GM23338 (cell line): ENCODE measurements around the gene HBS1L. TPM values are rescaled to one million over a fixed set of nuclear protein-coding genes. Genes with fewer than 3 reads are reported as not detected.
A peak's percentile ranks its signal among the peaks of the same experiment; 100 is the strongest.

Experiments
- ATAC-seq: fragments of 200-7000 bp; cut with Tn5 transposase; 3 replicates; pipeline ENCODE4 v1.9.1; 2020
- DNase-seq: peaks from one replicate; pipeline ENCODE4 v3.0.0-alpha.2; 2015; ENCODE audit warnings: low spot score
- H2AFZ ChIP-seq: fragments of 200-600 bp; sonication (generic); 2 replicates; pipeline ENCODE4 v1.8.0; 2016; ENCODE audit warnings: antibody characterized with exemption, mild to moderate bottlenecking, moderate library complexity
- H3F3A ChIP-seq: fragments of 200-600 bp; sonication (generic); replicated peaks from 2 replicates; pipeline ENCODE4 v1.8.0; 2017; ENCODE audit warnings: antibody characterized with exemption, mixed run types, low read depth
- H3K27ac ChIP-seq: fragments of 200-600 bp; sonication (generic); 2 replicates; pipeline ENCODE4 v1.6.1; 2016; ENCODE audit warnings: low read depth
- H3K27me3 ChIP-seq: fragments of 200-600 bp; sonication (generic); 2 replicates; pipeline ENCODE4 v1.8.0; 2016; ENCODE audit warnings: mild to moderate bottlenecking, mixed run types, moderate library complexity; ENCODE audit not compliant: insufficient read depth
- H3K36me3 ChIP-seq: fragments of 200-600 bp; sonication (generic); 2 replicates; pipeline ENCODE4 v1.8.0; 2016; ENCODE audit warnings: mild to moderate bottlenecking; ENCODE audit not compliant: insufficient read depth
- H3K4me1 ChIP-seq: fragments of 200-600 bp; sonication (generic); 2 replicates; pipeline ENCODE4 v1.8.0; 2016; ENCODE audit warnings: mild to moderate bottlenecking, moderate library complexity; ENCODE audit not compliant: insufficient read depth
- H3K4me2 ChIP-seq: fragments of 200-600 bp; sonication (generic); 2 replicates; pipeline ENCODE4 v1.7.1; 2017; ENCODE audit warnings: mixed run types
- H3K4me3 ChIP-seq: fragments of 200-600 bp; sonication (generic); 2 replicates; pipeline ENCODE4 v1.6.1; 2016; ENCODE audit warnings: mixed run types
- H3K79me2 ChIP-seq: fragments of 200-600 bp; sonication (generic); replicated peaks from 2 replicates; pipeline ENCODE4 v1.8.0; 2017; ENCODE audit warnings: mild to moderate bottlenecking; ENCODE audit not compliant: insufficient read depth
- H3K9me2 ChIP-seq: fragments of 200-600 bp; sonication (generic); 2 replicates; pipeline ENCODE4 v1.8.0; 2017; ENCODE audit not compliant: insufficient read depth
- H4K20me1 ChIP-seq: fragments of 200-600 bp; sonication (generic); replicated peaks from 2 replicates; pipeline ENCODE4 v1.8.0; 2017; ENCODE audit warnings: mild to moderate bottlenecking; ENCODE audit not compliant: insufficient read depth
- H3K27ac Mint-ChIP-seq: 2 replicates; pipeline ENCODE4 v1.8.0; 2020; ENCODE audit warnings: inconsistent platforms, mild to moderate bottlenecking, moderate library complexity, mixed read lengths
- H3K27me3 Mint-ChIP-seq: 3 replicates; pipeline ENCODE4 v1.8.0; 2022; ENCODE audit warnings: low read depth, mild to moderate bottlenecking, moderate library complexity, mixed read lengths, inconsistent platforms; ENCODE audit not compliant: insufficient read depth, poor library complexity
- H3K36me3 Mint-ChIP-seq: 3 replicates; pipeline ENCODE4 v1.8.0; 2021; ENCODE audit warnings: low read depth, mild to moderate bottlenecking, inconsistent platforms, moderate library complexity, mixed read lengths
- H3K4me1 Mint-ChIP-seq: 3 replicates; pipeline ENCODE4 v1.8.0; 2020; ENCODE audit warnings: mild to moderate bottlenecking, inconsistent platforms, mixed read lengths
- H3K4me3 Mint-ChIP-seq: 3 replicates; pipeline ENCODE4 v1.8.0; 2021; ENCODE audit warnings: moderate library complexity, mild to moderate bottlenecking, inconsistent platforms, mixed read lengths
- H3K9me3 Mint-ChIP-seq: 3 replicates; pipeline ENCODE4 v1.8.0; 2020; ENCODE audit warnings: moderate library complexity, mild to moderate bottlenecking, inconsistent platforms, mixed read lengths
- CREB1 ChIP-seq: fragments of 250-450 bp; sonication (Bioruptor Pico); IDR thresholded peaks from 2 replicates; pipeline ENCODE4 v1.5.0; 2020; ENCODE audit warnings: low read depth, mild to moderate bottlenecking, moderate library complexity
- CTCF ChIP-seq, 2 experiments: fragments of 200-600 bp in 1 of 2; sonication (generic) in 1 of 2; conservative IDR thresholded peaks; 2 replicates each; pipeline versions ENCODE4 v1.5.1 to v1.6.1; 2016 to 2017; ENCODE audit warnings: antibody characterized with exemption in 2 of 2, low read depth in 2 of 2, mild to moderate bottlenecking in 2 of 2, moderate library complexity in 1 of 2
- ETS1 ChIP-seq: IDR thresholded peaks from 2 replicates; pipeline ENCODE4 v1.6.1; 2016; ENCODE audit warnings: antibody characterized with exemption
- EZH2 ChIP-seq: fragments of 200-600 bp; sonication (generic); IDR thresholded peaks from one replicate; pipeline ENCODE4 v1.8.0; 2017; ENCODE audit warnings: antibody characterized with exemption, mild to moderate bottlenecking, low read depth; ENCODE audit not compliant: unreplicated experiment
- EZH2phosphoT487 ChIP-seq: fragments of 200-600 bp; sonication (generic); IDR thresholded peaks from one replicate; pipeline ENCODE4 v1.8.1; 2018; ENCODE audit warnings: antibody characterized with exemption; ENCODE audit not compliant: unreplicated experiment
- JUNB ChIP-seq: IDR thresholded peaks from one replicate; pipeline ENCODE4 v1.6.1; 2016; ENCODE audit warnings: antibody characterized with exemption; ENCODE audit not compliant: unreplicated experiment
- NANOG ChIP-seq: IDR thresholded peaks from 2 replicates; pipeline ENCODE4 v1.6.1; 2016; ENCODE audit warnings: antibody characterized with exemption, borderline replicate concordance
- POLR2AphosphoS5 ChIP-seq: IDR thresholded peaks from 2 replicates; pipeline ENCODE4 v1.6.1; 2016; ENCODE audit warnings: antibody characterized with exemption, low read depth
- REST ChIP-seq: IDR thresholded peaks from one replicate; pipeline ENCODE4 v1.6.1; 2018; ENCODE audit warnings: antibody characterized with exemption; ENCODE audit not compliant: unreplicated experiment
- STAT1 ChIP-seq: IDR thresholded peaks from one replicate; pipeline ENCODE4 v1.6.1; 2016; ENCODE audit warnings: antibody characterized with exemption; ENCODE audit not compliant: unreplicated experiment
- ZNF114 ChIP-seq: fragments of 250-450 bp; sonication (Bioruptor Pico); IDR thresholded peaks from 2 replicates; pipeline ENCODE4 v1.5.0; 2020; ENCODE audit warnings: mild to moderate bottlenecking, moderate library complexity
- ZNF331 ChIP-seq: fragments of 250-450 bp; sonication (Bioruptor Pico); IDR thresholded peaks from 2 replicates; pipeline ENCODE4 v1.5.0; 2020; ENCODE audit warnings: low read depth, mild to moderate bottlenecking, moderate library complexity
- ZNF462 ChIP-seq: fragments of 250-450 bp; sonication (Bioruptor Pico); IDR thresholded peaks from 2 replicates; pipeline ENCODE4 v1.5.0; 2020; ENCODE audit warnings: mild to moderate bottlenecking, moderate library complexity
- polyA plus RNA-seq: library from polyadenylated mRNA; unstranded; fragments of >200 nt; fragmentation: Nextera tagmentation; extraction: Ambion mirVana; gene quantifications from 2 replicates; pipeline ENCODE4 v1.2.1, GENCODE V29; 2016
- total RNA-seq: library from RNA; depleted of rRNA; stranded (reverse); fragments of >200 nt; shearing (Covaris generic); gene quantifications from 2 replicates; pipeline ENCODE4 v1.2.3, GENCODE V29; 2014

HBS1L gene
- total and polyA plus RNA-seq, 2 experiments from 2014 or later, result 59.9 to 94.1 TPM

GRCh38 chr6:134999107-134999506 is 55.5 kb downstream of the HBS1L start:
- peak; percentile 50; the same call in 2 of the 3 replicates for ATAC-seq
- no peaks in the 10 kb centered on the region for H3K79me2 ChIP-seq
- H3K4me2 ChIP-seq, result no peak overlapping the region
- no peak overlapping the region for H3K4me3 ChIP-seq
- Mint-ChIP-seq H3K9me3 (no peaks in the 10 kb centered on the region), H3K27ac (no peak overlapping the region), H3K36me3 (peaks cover 4% of the 10 kb centered on the region; the same call in 1 of the 3 replicates), H3K4me1 (peaks cover 9% of the 10 kb centered on the region; the same call in 2 of the 3 replicates), H3K4me3 (no peak overlapping the region), H3K27me3 (no peaks in the 10 kb centered on the region)
- H4K20me1 ChIP-seq, result peaks cover 11% of the 10 kb centered on the region
- no peaks in the 10 kb centered on the region; the same call in 1 of the 2 replicates for H3K36me3 ChIP-seq
- TF ChIP-seq JUNB, result no peak
- TF ChIP-seq EZH2phosphoT487, result no peak
- TF ChIP-seq POLR2AphosphoS5, result no peak
- no peak for TF ChIP-seq REST
- no peak for TF ChIP-seq ZNF331
- no peak for TF ChIP-seq CREB1 (CRISPR knock-in tag)
- no peak for TF ChIP-seq CTCF (conservative IDR thresholded peaks at IDR 0.05; ENCODE audit: low read depth in 2 of 2)
- TF ChIP-seq EZH2, result no peak
- no peak for TF ChIP-seq ZNF462 (CRISPR knock-in tag)
- no peak for TF ChIP-seq ZNF114 (CRISPR knock-in tag)
- TF ChIP-seq NANOG, result no peak
- no peak for TF ChIP-seq ETS1
- TF ChIP-seq STAT1, result no peak
- no peak overlapping the region for H2AFZ ChIP-seq
- DNase-seq, result no peak
- H3K4me1 ChIP-seq, result peaks cover 6% of the 10 kb centered on the region; the same call in 1 of the 2 replicates
- H3K27me3 ChIP-seq, result no peaks in the 10 kb centered on the region
- H3F3A ChIP-seq, result no peaks in the 10 kb centered on the region
- H3K9me2 ChIP-seq, result no peaks in the 10 kb centered on the region
- H3K27ac ChIP-seq, result no peak overlapping the region
